NB4 (cell line): ENCODE measurements around the gene DLEC1.

Source experiments
- POLR2A ChIP-seq: IDR thresholded peaks from 2 replicates; pipeline ENCODE4 v1.6.1; 2011; ENCODE audit warnings: mild to moderate bottlenecking; ENCODE audit not compliant: insufficient read length; ENCODE audit errors: extremely low read depth
- TF ChIP-seq, protein P1 (sequence below): IDR thresholded peaks from one replicate; pipeline ENCODE4 v1.5.1; 2012; ENCODE audit warnings: low read depth, low read length
- TF ChIP-seq, protein P2 (sequence below): IDR thresholded peaks from 2 replicates; pipeline ENCODE4 v1.6.1; 2011; ENCODE audit warnings: low read depth, low read length

DNA sequence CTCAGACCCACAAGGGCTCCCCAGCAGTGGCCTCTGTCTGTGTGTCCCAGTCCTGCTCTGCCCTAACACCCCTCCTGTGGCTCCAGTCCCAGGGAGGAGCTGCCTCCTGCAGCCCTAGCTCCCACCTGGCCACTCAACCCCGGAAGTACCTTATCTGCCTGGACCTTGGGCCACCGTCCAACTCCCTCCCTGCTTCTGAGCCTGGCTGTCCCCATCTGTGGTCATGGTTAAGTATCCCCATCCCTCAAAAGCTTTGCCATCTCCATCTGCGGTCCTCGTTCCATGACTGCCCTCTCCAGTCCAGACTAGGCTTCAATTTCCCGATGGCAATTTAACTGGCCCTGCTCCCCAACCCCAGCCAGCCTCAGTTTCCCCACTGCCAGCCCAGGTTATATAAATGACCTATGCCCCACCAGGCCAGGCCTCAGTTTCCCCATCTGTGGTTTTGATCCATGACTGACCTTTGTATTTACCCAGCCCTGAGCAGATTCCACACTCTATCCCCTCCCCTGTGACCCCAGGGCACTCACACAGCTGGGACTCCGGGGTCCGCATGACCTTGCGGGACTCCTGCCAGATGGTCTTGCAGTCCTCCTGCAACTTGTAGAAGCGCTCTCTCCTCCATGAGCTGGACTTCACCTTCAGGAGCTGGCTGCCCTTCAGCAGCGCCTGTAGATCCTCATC lies 19.2 kb upstream of the DLEC1 start:
- no peak for TF ChIP-seq POLR2A
- TF ChIP-seq, protein P1, sequence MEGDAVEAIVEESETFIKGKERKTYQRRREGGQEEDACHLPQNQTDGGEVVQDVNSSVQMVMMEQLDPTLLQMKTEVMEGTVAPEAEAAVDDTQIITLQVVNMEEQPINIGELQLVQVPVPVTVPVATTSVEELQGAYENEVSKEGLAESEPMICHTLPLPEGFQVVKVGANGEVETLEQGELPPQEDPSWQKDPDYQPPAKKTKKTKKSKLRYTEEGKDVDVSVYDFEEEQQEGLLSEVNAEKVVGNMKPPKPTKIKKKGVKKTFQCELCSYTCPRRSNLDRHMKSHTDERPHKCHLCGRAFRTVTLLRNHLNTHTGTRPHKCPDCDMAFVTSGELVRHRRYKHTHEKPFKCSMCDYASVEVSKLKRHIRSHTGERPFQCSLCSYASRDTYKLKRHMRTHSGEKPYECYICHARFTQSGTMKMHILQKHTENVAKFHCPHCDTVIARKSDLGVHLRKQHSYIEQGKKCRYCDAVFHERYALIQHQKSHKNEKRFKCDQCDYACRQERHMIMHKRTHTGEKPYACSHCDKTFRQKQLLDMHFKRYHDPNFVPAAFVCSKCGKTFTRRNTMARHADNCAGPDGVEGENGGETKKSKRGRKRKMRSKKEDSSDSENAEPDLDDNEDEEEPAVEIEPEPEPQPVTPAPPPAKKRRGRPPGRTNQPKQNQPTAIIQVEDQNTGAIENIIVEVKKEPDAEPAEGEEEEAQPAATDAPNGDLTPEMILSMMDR = no peak
- TF ChIP-seq, protein P2, sequence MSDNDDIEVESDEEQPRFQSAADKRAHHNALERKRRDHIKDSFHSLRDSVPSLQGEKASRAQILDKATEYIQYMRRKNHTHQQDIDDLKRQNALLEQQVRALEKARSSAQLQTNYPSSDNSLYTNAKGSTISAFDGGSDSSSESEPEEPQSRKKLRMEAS = no peak
